ENCODE measurements around the gene KRTAP10-1.

The KRTAP10-1 gene

DNA sequence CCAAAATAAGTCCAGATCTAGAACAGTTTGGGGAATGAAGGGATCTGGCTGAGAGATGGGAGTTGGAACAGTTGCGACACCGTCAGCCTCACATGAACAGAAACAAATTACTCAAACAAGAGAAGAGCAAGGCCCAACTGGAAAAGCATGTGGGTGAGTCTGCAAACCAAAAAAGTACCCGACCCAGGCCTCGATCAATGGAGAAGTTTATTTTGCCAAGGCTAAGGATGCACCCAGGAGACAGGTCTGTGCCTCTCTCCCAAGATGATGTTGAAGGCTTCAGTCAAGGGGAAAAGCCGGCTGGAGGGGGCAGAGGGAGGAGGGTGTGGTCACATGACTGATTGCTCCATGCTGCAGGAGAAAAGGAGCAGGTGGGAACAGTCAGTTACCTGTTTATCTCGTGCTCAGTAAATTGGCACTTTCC, 42.3 kb downstream of the KRTAP10-1 start:
- no peak for DNase-seq
- Histone ChIP-seq H3K79me2 (ENCODE audit: insufficient read depth, low read length) (no peaks in the 10 kb centered on the region), H3K9ac (ENCODE audit: low read depth, low read length) (no peak overlapping the region), H4K20me1 (ENCODE audit: insufficient read depth, low read length) (no peaks in the 10 kb centered on the region; the same call in 1 of the 2 replicates), H3K9me3 (ENCODE audit: insufficient read depth, low read length, severe bottlenecking) (peaks cover 2% of the 10 kb centered on the region), H2AFZ (ENCODE audit: low read depth, low read length) (no peak overlapping the region), H3K36me3 (ENCODE audit: insufficient read depth, low read length) (no peaks in the 10 kb centered on the region), H3K4me3 (ENCODE audit: low read depth in 1 of 2, low read length in 2 of 2) (no peak overlapping the region), H3K27ac (ENCODE audit: low read length) (no peak overlapping the region), H3K4me1 (ENCODE audit: insufficient read depth, low read length) (no peaks in the 10 kb centered on the region), H3K27me3 (ENCODE audit: insufficient read depth, low read length, poor library complexity) (peaks cover 4% of the 10 kb centered on the region), H3K4me2 (ENCODE audit: insufficient read depth, low read length) (no peak overlapping the region)
- no peak for ATAC-seq (ENCODE audit: insufficient read depth, low read depth)
- TF ChIP-seq EZH2 (IDR thresholded peaks at IDR 0.05; ENCODE audit: borderline replicate concordance, low read depth, low read length, severe bottlenecking) = no peak
- TF ChIP-seq CTCF (IDR thresholded peaks at IDR 0.05; ENCODE audit: borderline replicate concordance, extremely low read depth, low read length, poor library complexity, severe bottlenecking) = no peak

DNA sequence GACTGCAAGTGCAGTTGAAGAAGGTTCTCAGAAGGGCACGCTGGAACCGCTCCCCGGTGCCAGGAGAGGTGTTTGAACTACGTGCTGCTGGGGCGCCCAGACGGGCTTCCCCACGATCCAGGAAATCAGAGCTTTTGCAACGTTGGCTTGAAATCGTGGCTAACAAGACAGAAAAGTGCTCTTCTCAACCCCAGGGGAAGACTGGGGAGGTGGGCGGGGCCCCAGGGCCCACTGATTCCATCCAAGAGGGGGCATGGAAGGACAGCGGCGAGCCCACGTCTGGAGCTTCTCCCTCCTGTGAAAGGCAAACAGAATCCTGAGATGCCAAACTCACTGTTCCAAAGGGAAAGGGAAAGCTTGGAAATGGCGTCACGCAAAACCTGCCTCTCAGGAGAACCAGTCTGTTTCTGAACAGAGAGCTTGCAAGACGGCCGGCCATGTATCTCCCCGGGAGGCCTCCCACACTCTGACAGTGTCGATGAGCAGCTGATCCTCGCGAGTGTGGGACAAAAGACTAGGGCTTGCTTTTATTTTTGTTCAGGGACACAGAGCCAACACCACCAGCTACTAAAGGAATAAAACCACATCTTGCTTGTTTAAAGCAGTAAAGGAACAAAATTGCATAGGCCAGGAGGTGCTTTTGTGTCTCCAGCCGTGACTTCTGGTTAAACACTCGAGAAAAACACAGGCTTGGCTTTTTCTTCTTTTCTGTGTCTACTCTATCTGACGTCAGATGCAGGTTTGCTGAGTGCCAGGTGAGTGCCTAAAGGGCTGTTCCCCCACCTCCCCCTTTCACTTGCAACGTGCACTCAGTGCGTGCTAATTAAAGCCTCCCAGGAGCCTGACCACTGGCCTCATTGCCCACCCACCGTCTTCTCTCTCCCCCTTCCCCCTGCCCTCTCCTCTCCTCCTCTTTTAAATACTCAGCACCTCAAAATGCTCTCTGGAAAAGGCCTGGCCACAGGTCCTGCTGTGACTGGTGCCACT, 43.1 kb downstream of the KRTAP10-1 start:
- no peaks in the 10 kb centered on the region; the same call in 1 of the 2 replicates for H4K20me1 ChIP-seq (ENCODE audit: insufficient read depth, low read length)
- no peak overlapping the region for H2AFZ ChIP-seq (ENCODE audit: low read depth, low read length)
- H3K9me3 ChIP-seq (ENCODE audit: insufficient read depth, low read length, severe bottlenecking) = peaks cover 2% of the 10 kb centered on the region
- DNase-seq (no peak), ATAC-seq (ENCODE audit: insufficient read depth, low read depth) (no peak)
- no peaks in the 10 kb centered on the region for H3K36me3 ChIP-seq (ENCODE audit: insufficient read depth, low read length)
- no peak overlapping the region for H3K9ac ChIP-seq (ENCODE audit: low read depth, low read length)
- TF ChIP-seq CTCF (IDR thresholded peaks at IDR 0.05; ENCODE audit: borderline replicate concordance, extremely low read depth, low read length, poor library complexity, severe bottlenecking) (no peak), EZH2 (IDR thresholded peaks at IDR 0.05; ENCODE audit: borderline replicate concordance, low read depth, low read length, severe bottlenecking) (no peak)
- H3K79me2 ChIP-seq (ENCODE audit: insufficient read depth, low read length) = no peaks in the 10 kb centered on the region
- no peak overlapping the region for H3K4me3 ChIP-seq (ENCODE audit: low read depth in 1 of 2, low read length in 2 of 2)
- H3K27me3 ChIP-seq (ENCODE audit: insufficient read depth, low read length, poor library complexity) = peaks cover 4% of the 10 kb centered on the region
- H3K27ac ChIP-seq (ENCODE audit: low read length) = no peak overlapping the region
- H3K4me2 ChIP-seq (ENCODE audit: insufficient read depth, low read length) = no peak overlapping the region
- H3K4me1 ChIP-seq (ENCODE audit: insufficient read depth, low read length) = no peaks in the 10 kb centered on the region

DNA sequence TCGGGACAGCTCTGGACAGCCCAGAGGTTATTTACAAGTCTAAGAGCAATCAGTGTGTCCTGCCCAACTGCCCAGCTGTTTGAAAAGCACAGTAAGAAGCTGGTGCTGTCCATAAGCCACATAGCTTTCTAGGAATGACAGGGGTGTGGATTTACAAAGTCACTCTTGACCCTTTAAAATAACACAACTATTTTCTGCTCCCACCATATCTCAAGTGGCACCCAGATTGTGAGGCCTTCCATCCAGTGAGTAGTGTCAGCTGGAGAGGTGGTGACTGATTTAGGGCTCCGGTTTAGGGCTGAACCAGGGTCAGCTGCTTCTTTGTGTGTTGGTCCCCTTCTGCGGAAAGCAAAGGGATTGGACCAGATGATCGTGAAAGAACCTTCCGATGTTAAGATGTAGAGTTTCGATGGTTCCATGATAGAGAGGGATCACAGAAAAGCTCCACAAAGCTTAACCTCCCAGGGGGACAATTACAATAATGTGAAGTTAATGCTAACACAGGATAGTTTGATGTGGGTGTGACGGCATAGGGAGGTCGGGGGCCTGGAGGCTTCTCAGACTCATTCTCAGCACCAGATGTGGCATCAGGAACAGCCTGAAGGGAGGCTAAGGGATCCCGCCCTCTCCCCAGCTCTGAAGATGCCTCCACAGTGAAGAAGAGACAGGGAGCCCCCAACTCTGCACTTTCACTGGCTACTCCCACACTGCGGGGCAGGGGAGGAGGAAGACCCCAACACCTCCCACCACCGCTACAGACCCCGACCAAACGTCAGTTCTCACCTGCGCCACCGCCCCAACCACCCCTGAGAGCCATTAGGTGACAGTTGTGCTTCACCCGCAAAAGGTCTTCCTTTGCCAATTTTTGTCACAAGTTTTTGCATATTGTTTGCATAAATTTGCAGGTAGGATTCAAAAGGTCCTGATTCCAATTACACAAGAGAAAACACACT, 44.1 kb downstream of the KRTAP10-1 start:
- no peaks in the 10 kb centered on the region for H3K4me1 ChIP-seq (ENCODE audit: insufficient read depth, low read length)
- H3K4me3 ChIP-seq (ENCODE audit: low read depth in 1 of 2, low read length in 2 of 2) = no peak overlapping the region
- no peak for DNase-seq
- H2AFZ ChIP-seq (ENCODE audit: low read depth, low read length) = no peak overlapping the region
- ATAC-seq (ENCODE audit: insufficient read depth, low read depth) = no peak
- H3K79me2 ChIP-seq (ENCODE audit: insufficient read depth, low read length) = no peaks in the 10 kb centered on the region
- H4K20me1 ChIP-seq (ENCODE audit: insufficient read depth, low read length) = no peaks in the 10 kb centered on the region; the same call in 1 of the 2 replicates
- no peak overlapping the region for H3K9ac ChIP-seq (ENCODE audit: low read depth, low read length)
- H3K36me3 ChIP-seq (ENCODE audit: insufficient read depth, low read length) = no peaks in the 10 kb centered on the region
- no peak overlapping the region for H3K27ac ChIP-seq (ENCODE audit: low read length)
- peaks cover 4% of the 10 kb centered on the region for H3K27me3 ChIP-seq (ENCODE audit: insufficient read depth, low read length, poor library complexity)
- peaks cover 2% of the 10 kb centered on the region for H3K9me3 ChIP-seq (ENCODE audit: insufficient read depth, low read length, severe bottlenecking)
- TF ChIP-seq CTCF (IDR thresholded peaks at IDR 0.05; ENCODE audit: borderline replicate concordance, extremely low read depth, low read length, poor library complexity, severe bottlenecking) (no peak), EZH2 (IDR thresholded peaks at IDR 0.05; ENCODE audit: borderline replicate concordance, low read depth, low read length, severe bottlenecking) (no peak)
- H3K4me2 ChIP-seq (ENCODE audit: insufficient read depth, low read length) = no peak overlapping the region

All from DND-41 (cell line).